ENCODE measurements around the gene PXDC1. TPM values are rescaled to one million over a fixed set of nuclear protein-coding genes. Genes with fewer than 3 reads are reported as not detected.

PXDC1 gene
- total RNA-seq = 65.0 and 86.7 TPM in 2 replicates

GRCh38 chr6:3751077-3751729, at the start of gene PXDC1:
Gene PXDC1, minus strand, starts transcription at chr6:3751713. Its CDS starts 182 bp downstream, at chr6:3751531.

Small RNAs within 50 kb of the gene (small RNA-seq; reads per million reads assigned to genes)
- not detected for gene AL033523.1 (ENCODE audit: low replicate concordance)

Other genes starting within 250 kb of the PXDC1 start
- gene FAM50B, start 97.7 kb upstream of the PXDC1 start, total RNA-seq = 5.7 and 6.6 TPM in 2 replicates